HG03045 (cell line): ENCODE results near the gene RSPO1.
"Not testable (repeated sequence)": the region's sequence is repeated elsewhere in the genome, so short reads cannot be mapped to it uniquely, and the experiment has no call there.

Source experiments
- ATAC-seq: cut with Tn5 transposase; IDR thresholded peaks from one replicate; pipeline ENCODE4 v1.9.1; 2021; ENCODE audit warnings: mild to moderate bottlenecking, moderate library complexity; ENCODE audit not compliant: unreplicated experiment

The RSPO1 gene

GRCh38 chr1:37622131-37622530 lies 12.6 kb downstream of the RSPO1 start:
- no peak for ATAC-seq

GRCh38 chr1:37621326-37621870 lies 13.3 kb downstream of the RSPO1 start:
- no peak for ATAC-seq

GRCh38 chr1:37620707-37621106 lies 14.0 kb downstream of the RSPO1 start:
- no peak for ATAC-seq

GRCh38 chr1:37616330-37616729 lies 18.4 kb downstream of the RSPO1 start:
- no peak for ATAC-seq

- no peak for ATAC-seq
Measured at GRCh38 chr1:37614105-37614504, 20.6 kb downstream of the RSPO1 start.

- ATAC-seq: no peak
Measured at GRCh38 chr1:37612186-37612585, 22.5 kb downstream of the RSPO1 start.

- ATAC-seq: no peak
Measured at GRCh38 chr1:37609994-37610393, 24.7 kb downstream of the RSPO1 start.

- no peak for ATAC-seq
Measured at GRCh38 chr1:37609002-37609401, 25.7 kb downstream of the RSPO1 start.

- no peak for ATAC-seq
Measured at GRCh38 chr1:37606481-37607263, 28.0 kb downstream of the RSPO1 start.

GRCh38 chr1:37605806-37606474 lies 28.8 kb downstream of the RSPO1 start:
- no peak for ATAC-seq

- no peak for ATAC-seq
Measured at GRCh38 chr1:37605061-37605650, 29.5 kb downstream of the RSPO1 start.

- no peak for ATAC-seq
Measured at GRCh38 chr1:37602750-37603694, 31.7 kb downstream of the RSPO1 start.

GRCh38 chr1:37601441-37601840 lies 33.3 kb downstream of the RSPO1 start:
- no peak for ATAC-seq

GRCh38 chr1:37599940-37600339 lies 34.8 kb downstream of the RSPO1 start:
- no peak for ATAC-seq

GRCh38 chr1:37596182-37596667 lies 38.5 kb downstream of the RSPO1 start:
- ATAC-seq: no peak

GRCh38 chr1:37595440-37596181 lies 39.1 kb downstream of the RSPO1 start, which contains the start of gene GNL2:
TSS of gene GNL2 (minus strand) at chr1:37595937. CDS start at chr1:37595822, 115 bp downstream.
- ATAC-seq: peak; percentile 98

- no peak for ATAC-seq
Measured at GRCh38 chr1:37593726-37594125, 41.0 kb downstream of the RSPO1 start.

- ATAC-seq: no peak
Measured at GRCh38 chr1:37588939-37589338, 45.8 kb downstream of the RSPO1 start.

GRCh38 chr1:37584544-37584943 lies 50.1 kb downstream of the RSPO1 start:
- not testable (repeated sequence) for ATAC-seq

- ATAC-seq: no peak
Measured at GRCh38 chr1:37575692-37576091, 59.0 kb downstream of the RSPO1 start.
